GM19452 (cell line): ENCODE data around the gene VIPAS39.

Source experiments
- ATAC-seq: cut with Tn5 transposase; IDR thresholded peaks from one replicate; pipeline ENCODE4 v1.9.1; 2021; ENCODE audit not compliant: unreplicated experiment

The VIPAS39 gene

GRCh38 chr14:77406718-77407117, 50.7 kb downstream of the VIPAS39 start:
- no peak for ATAC-seq

- ATAC-seq, result no peak
Observed at GRCh38 chr14:77406086-77406485, 51.3 kb downstream of the VIPAS39 start.

DNA sequence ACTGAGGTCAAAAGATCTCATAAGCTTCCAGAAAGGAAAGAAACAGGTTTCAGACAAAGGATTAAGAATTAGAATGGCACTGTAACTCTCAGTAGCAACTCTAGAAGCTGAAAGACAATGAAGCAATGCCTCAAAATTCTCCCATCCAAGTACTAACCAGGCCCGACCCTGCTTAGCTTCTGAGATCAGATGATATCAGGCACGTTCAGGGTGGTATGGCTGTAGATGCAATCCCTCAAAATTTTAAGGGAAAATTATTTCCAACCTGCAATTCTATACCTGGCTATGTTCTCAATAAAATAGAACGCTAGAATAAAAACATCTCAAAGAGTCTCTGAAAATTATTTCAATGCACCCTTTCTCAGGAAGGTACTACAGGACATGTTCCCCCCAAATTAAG, 53.6 kb downstream of the VIPAS39 start:
- ATAC-seq, result no peak

DNA sequence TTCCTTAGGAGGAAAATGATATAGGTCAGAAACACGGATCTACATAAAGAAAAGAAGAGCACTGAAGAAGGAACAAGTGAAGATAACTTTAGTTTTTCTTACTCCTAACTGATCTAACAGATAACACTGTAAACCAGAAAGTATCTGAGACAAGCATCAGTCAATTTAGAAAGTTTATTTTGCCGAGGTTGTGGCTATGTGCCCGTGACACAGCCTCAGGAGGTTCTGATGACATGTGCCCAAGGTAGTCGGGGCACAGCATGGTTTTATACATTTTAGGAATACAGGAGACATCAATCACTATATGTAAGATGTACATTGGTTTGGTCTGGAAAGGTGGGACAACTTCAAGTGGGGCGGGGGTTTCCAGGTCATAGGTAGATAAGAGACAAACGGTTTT, 57.2 kb downstream of the VIPAS39 start:
- no peak for ATAC-seq

DNA sequence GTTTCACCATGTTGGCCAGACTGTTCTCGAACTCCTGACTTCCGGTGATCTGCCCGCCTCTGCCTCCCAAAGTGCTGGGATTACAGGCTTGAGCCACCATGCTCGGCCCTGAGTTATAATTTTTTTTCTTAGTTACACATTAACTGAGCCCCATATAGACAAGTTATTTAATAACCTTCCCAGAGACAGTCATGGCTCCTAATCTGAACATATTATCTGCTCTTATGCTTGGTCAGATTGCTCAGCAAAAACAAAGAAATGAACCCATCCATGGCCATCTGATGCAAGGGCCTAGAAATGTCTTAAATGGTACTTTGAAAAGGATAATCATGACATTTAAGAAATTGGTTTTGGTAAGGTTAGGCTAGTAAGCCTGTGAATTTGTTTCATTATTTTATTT, 67.2 kb downstream of the VIPAS39 start:
- ATAC-seq, result no peak

DNA sequence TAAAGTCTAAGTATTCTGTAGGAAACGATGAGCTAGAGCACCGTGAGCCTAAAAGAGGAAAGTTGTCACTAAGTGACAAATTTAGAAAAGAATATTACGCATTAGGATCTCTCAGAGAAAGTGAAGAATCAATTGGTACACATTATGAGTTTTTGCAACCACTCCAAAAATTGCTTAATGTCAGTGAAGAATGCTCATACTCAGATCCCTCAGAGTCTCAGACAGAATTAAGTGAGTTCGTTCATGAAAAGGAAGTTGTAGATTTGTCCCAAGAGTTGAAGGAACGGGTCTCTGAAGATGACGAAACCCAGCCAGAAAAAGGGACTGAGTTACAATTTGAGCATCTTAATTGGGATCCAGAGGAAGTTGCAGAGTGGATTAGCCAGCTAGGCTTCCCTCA, 78.7 kb downstream of the VIPAS39 start:
- no peak for ATAC-seq

DNA sequence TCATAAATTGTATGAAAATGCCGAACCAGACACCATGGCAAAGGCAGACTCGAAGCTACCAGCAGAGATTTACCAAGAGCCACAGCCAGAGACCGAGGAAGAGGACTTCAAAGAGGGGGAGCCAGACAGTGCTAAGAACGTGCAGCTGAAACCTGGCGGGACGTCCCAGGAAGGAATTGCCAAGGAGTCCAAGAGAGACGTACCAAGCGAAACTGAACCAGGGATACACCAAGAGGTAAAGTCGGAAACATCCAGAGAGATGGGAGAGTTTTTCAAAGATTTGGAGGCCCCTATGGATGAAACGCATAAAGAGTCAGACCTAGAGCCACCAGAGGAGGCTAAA, 79.9 kb downstream of the VIPAS39 start:
- ATAC-seq, result no peak

DNA sequence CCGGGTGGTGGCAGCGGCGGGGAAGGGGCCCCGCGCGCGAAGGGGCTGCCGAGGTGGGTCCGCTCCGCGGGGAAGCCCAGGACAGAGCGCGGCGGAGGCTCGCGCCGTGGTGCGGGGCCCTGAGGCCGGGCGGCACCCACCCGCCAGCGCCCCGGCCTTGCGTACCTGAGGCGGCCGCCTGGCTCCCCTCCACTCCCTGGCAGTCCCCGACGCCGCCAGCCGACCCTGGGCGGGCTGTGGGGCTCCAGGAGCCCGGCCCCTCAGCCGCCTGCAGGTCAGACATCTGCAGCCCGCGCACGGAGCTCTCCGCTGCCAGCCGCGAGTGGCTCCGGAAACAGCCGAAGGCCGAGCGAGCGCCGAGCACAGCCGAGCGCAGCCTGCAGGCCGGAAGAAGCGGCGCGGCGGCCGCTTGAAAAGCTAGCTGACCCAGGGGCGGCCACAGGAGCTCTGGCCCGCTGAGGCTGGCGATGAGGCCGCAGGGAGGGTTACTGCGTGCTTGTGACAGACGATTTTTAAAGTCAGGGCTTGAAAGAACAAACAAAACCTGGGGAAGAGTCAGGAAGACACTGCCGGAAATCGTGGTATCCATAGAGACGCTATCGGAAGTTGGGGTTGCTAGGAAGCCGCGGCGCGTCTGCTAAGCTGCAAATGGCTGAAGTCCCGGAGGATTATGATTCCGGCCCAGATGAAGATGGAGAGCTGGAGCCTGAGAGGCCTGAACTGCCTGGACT, 80.5 kb downstream of the VIPAS39 start, which contains the start of the genes SAMD15 and TMED8:
SAMD15 (plus strand) TSS at position 609 of the 731 bp plus-strand sequence; CDS start at position 649, 40 bp downstream.
TMED8 (minus strand) TSS at position 324 of the 731 bp plus-strand sequence; CDS start at position 283, 41 bp downstream.
- ATAC-seq, result peak; percentile 85
